Stimulated activated CD8-positive, alpha-beta memory T cell treated with anti-CD3 and anti-CD28 coated beads, Interleukin-15, amount 100 ng/mL, for 24 hours (primary cell): ENCODE data around the gene CNN3.

Source experiments
- DNase-seq: peaks from one replicate; pipeline ENCODE4 v3.0.0-alpha.2; 2020; ENCODE audit warnings: low read depth

The CNN3 gene

GRCh38 chr1:94926915-94927404 is at the start of gene CNN3:
Gene CNN3 (minus strand): TSS chr1:94927110. CDS start chr1:94926894, 216 bp downstream.
- peak; percentile 22 for DNase-seq

GRCh38 chr1:94974824-94975223 is 47.9 kb upstream of the CNN3 start:
- no peak for DNase-seq

- no peak for DNase-seq
These were observed 47.3 kb upstream of the CNN3 start for GRCh38 chr1:94974241-94974640.

GRCh38 chr1:94973309-94973922 is 46.5 kb upstream of the CNN3 start:
- no peak for DNase-seq

- DNase-seq: no peak
These were observed 44.6 kb upstream of the CNN3 start for GRCh38 chr1:94971491-94971924.

- no peak for DNase-seq
These were observed 43.9 kb upstream of the CNN3 start for GRCh38 chr1:94970783-94971182.

- DNase-seq: no peak
These were observed 42.2 kb upstream of the CNN3 start for GRCh38 chr1:94969137-94969536.

- DNase-seq: no peak
These were observed 39.1 kb upstream of the CNN3 start for GRCh38 chr1:94966033-94966432.

- no peak for DNase-seq
These were observed 37.0 kb upstream of the CNN3 start for GRCh38 chr1:94963864-94964263.

- DNase-seq: no peak
These were observed 35.7 kb upstream of the CNN3 start for GRCh38 chr1:94962409-94963265.

GRCh38 chr1:94961988-94962387 is 35.1 kb upstream of the CNN3 start:
- no peak for DNase-seq

GRCh38 chr1:94961582-94961981 is 34.7 kb upstream of the CNN3 start:
- no peak for DNase-seq

- DNase-seq: no peak
These were observed 31.2 kb upstream of the CNN3 start for GRCh38 chr1:94958081-94958480.

GRCh38 chr1:94955767-94956632 is 29.1 kb upstream of the CNN3 start:
- no peak for DNase-seq

- no peak for DNase-seq
These were observed 27.6 kb upstream of the CNN3 start for GRCh38 chr1:94954263-94955220.

- no peak for DNase-seq
These were observed 26.8 kb upstream of the CNN3 start for GRCh38 chr1:94953746-94954145.

- DNase-seq: no peak
These were observed 26.2 kb upstream of the CNN3 start for GRCh38 chr1:94953107-94953506.

GRCh38 chr1:94952539-94952938 is 25.6 kb upstream of the CNN3 start:
- no peak for DNase-seq

- no peak for DNase-seq
These were observed 24.7 kb upstream of the CNN3 start for GRCh38 chr1:94951509-94952208.

GRCh38 chr1:94951046-94951445 is 24.1 kb upstream of the CNN3 start:
- DNase-seq: no peak
